Caco-2 (cell line): Measurements from ENCODE around the gene EFCAB5. TPM values are rescaled to one million over a fixed set of nuclear protein-coding genes. Genes with fewer than 3 reads are reported as not detected.

ENCODE experiments used
- BruUV-seq: library from RNA; stranded (reverse); fragments of 400-500 nt; replicated peaks from 2 replicates; lab custom pipeline; 2021; lab: Mats Ljungman, UMichigan
- CTCF ChIA-PET: fragments of 300-600 bp; sonication (Branson Sonifier 250); formaldehyde crosslinking; loops from one replicate; lab custom pipeline; 2022; ENCODE audit warnings: antibody characterized with exemption; lab: Charles Lee
- POLR2A ChIA-PET: fragments of 300-600 bp; sonication (Branson Sonifier 250); formaldehyde crosslinking; loops from one replicate; lab custom pipeline; 2022; ENCODE audit warnings: antibody characterized with exemption; lab: Charles Lee
- DNase-seq, 2 experiments: peaks; one replicate each; pipeline versions ENCODE4 v3.0.0 to v3.0.0-alpha.2; 2020 to 2022
- H3K27me3 ChIP-seq: replicated peaks from 2 replicates; pipeline ENCODE4 v1.6.0; 2011; ENCODE audit warnings: low read length; ENCODE audit not compliant: control insufficient read depth, insufficient read depth
- H3K36me3 ChIP-seq: 2 replicates; pipeline ENCODE4 v1.5.1; 2011; ENCODE audit warnings: low read length; ENCODE audit not compliant: control insufficient read depth, insufficient read depth
- H3K4me1 ChIP-seq: fragments of 250-450 bp; sonication (Bioruptor Pico); 2 replicates; pipeline ENCODE4 v1.5.1; 2020; ENCODE audit warnings: mild to moderate bottlenecking
- H3K4me3 ChIP-seq: 2 replicates; pipeline ENCODE4 v1.5.1; 2011; ENCODE audit warnings: low read depth, mild to moderate bottlenecking, control low read depth, low read length
- H3K9me3 ChIP-seq: fragments of 250-450 bp; sonication (Bioruptor Pico); 2 replicates; pipeline ENCODE4 v1.5.1; 2020; ENCODE audit warnings: mild to moderate bottlenecking, moderate library complexity
- H3K27ac Mint-ChIP-seq: one replicate; pipeline ENCODE4 v1.8.0; 2022; ENCODE audit warnings: mixed read lengths; ENCODE audit not compliant: unreplicated experiment
- H3K27me3 Mint-ChIP-seq: one replicate; pipeline ENCODE4 v1.8.0; 2022; ENCODE audit warnings: mixed read lengths; ENCODE audit not compliant: insufficient read depth, unreplicated experiment
- H3K36me3 Mint-ChIP-seq: one replicate; pipeline ENCODE4 v1.8.0; 2022; ENCODE audit warnings: mild to moderate bottlenecking, mixed read lengths; ENCODE audit not compliant: insufficient read depth, unreplicated experiment
- H3K4me1 Mint-ChIP-seq: one replicate; pipeline ENCODE4 v1.8.0; 2022; ENCODE audit warnings: low read depth, mixed read lengths; ENCODE audit not compliant: unreplicated experiment
- H3K4me3 Mint-ChIP-seq: one replicate; pipeline ENCODE4 v1.8.0; 2022; ENCODE audit warnings: mild to moderate bottlenecking, moderate library complexity, mixed read lengths; ENCODE audit not compliant: unreplicated experiment
- H3K9me3 Mint-ChIP-seq: one replicate; pipeline ENCODE4 v1.8.0; 2022; ENCODE audit warnings: mixed read lengths; ENCODE audit not compliant: unreplicated experiment
- intact Hi-C: fragments of 100-400 bp; cut with micrococcal nuclease; formaldehyde crosslinking; loops from one replicate; pipeline ENCODE4 v1.10.0; 2022; ENCODE audit not compliant: unreplicated experiment
- microRNA-seq: library from miRNA; unstranded; fragments of <30 nt; microRNA quantifications from one replicate; pipeline ENCODE4 v1.2.0, GENCODE V29; 2022
- total RNA-seq: library from RNA; stranded (reverse); gene quantifications from 2 replicates; pipeline ENCODE4 v1.2.3, GENCODE V29; 2022
- TF ChIP-seq, protein P1 (sequence below), 2 experiments: fragments of 200-600 bp in 1 of 2; IDR thresholded peaks; 1 replicate in 1 of 2; 2 replicates in 1 of 2; pipeline versions ENCODE4 v1.5.1 to v1.8.0; 2011 to 2022; ENCODE audit warnings: antibody characterized with exemption in 1 of 2, control low read depth in 1 of 2, inconsistent platforms in 1 of 2, low read depth in 1 of 2, low read length in 1 of 2, mild to moderate bottlenecking in 1 of 2, moderate library complexity in 1 of 2; ENCODE audit not compliant: insufficient read depth in 1 of 2, severe bottlenecking in 1 of 2, unreplicated experiment in 1 of 2

The EFCAB5 gene
- total RNA-seq, 1 experiment from 2014 or later: 0.43 TPM

GRCh38 chr17:30151471-30151870 lies 210.0 kb downstream of the EFCAB5 start:
- no peak for DNase-seq
- no peaks in the 10 kb centered on the region for H3K4me1 Mint-ChIP-seq
- no TSS peak for BruUV-seq
- POLR2A ChIA-PET: no interaction called here
- TF ChIP-seq, protein P1, sequence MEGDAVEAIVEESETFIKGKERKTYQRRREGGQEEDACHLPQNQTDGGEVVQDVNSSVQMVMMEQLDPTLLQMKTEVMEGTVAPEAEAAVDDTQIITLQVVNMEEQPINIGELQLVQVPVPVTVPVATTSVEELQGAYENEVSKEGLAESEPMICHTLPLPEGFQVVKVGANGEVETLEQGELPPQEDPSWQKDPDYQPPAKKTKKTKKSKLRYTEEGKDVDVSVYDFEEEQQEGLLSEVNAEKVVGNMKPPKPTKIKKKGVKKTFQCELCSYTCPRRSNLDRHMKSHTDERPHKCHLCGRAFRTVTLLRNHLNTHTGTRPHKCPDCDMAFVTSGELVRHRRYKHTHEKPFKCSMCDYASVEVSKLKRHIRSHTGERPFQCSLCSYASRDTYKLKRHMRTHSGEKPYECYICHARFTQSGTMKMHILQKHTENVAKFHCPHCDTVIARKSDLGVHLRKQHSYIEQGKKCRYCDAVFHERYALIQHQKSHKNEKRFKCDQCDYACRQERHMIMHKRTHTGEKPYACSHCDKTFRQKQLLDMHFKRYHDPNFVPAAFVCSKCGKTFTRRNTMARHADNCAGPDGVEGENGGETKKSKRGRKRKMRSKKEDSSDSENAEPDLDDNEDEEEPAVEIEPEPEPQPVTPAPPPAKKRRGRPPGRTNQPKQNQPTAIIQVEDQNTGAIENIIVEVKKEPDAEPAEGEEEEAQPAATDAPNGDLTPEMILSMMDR (IDR thresholded peaks at IDR 0.05; ENCODE audit: insufficient read depth in 1 of 2, low read depth in 1 of 2, low read length in 1 of 2, severe bottlenecking in 1 of 2, unreplicated experiment in 1 of 2): no peak
- Histone ChIP-seq H3K9me3 (no peaks in the 10 kb centered on the region), H3K36me3 (no peaks in the 10 kb centered on the region), H3K4me3 (no peak overlapping the region), H3K4me1 (no peaks in the 10 kb centered on the region), H3K27me3 (no peaks in the 10 kb centered on the region)
- intact Hi-C loops: no loop called here
- H3K36me3 Mint-ChIP-seq: peaks cover 20% of the 10 kb centered on the region
- CTCF ChIA-PET: interaction anchor here (0.6 to 1.0 kb wide), 4 partner anchors 18 to 897 kb away, joined by 3 to 10 read pairs (median 4); no protein-coding TSS in a partner anchor
- no peaks in the 10 kb centered on the region for H3K27me3 Mint-ChIP-seq
- H3K9me3 Mint-ChIP-seq: no peaks in the 10 kb centered on the region
- no peak overlapping the region for H3K27ac Mint-ChIP-seq
- H3K4me3 Mint-ChIP-seq: no peak overlapping the region

- Histone ChIP-seq H3K36me3 (no peaks in the 10 kb centered on the region), H3K4me1 (no peaks in the 10 kb centered on the region), H3K4me3 (no peak overlapping the region), H3K27me3 (no peaks in the 10 kb centered on the region), H3K9me3 (peaks cover under 1% of the 10 kb centered on the region; the same call in 1 of the 2 replicates)
- TF ChIP-seq, protein P1 (IDR thresholded peaks at IDR 0.05; ENCODE audit: insufficient read depth in 1 of 2, low read depth in 1 of 2, low read length in 1 of 2, severe bottlenecking in 1 of 2, unreplicated experiment in 1 of 2): no peak
- Mint-ChIP-seq H3K9me3 (peaks cover 12% of the 10 kb centered on the region), H3K27ac (no peak overlapping the region), H3K4me1 (no peaks in the 10 kb centered on the region), H3K27me3 (no peaks in the 10 kb centered on the region), H3K4me3 (no peak overlapping the region), H3K36me3 (peaks cover 31% of the 10 kb centered on the region)
- CTCF ChIA-PET: no interaction called here
- POLR2A ChIA-PET: interaction anchor here (0.6 kb wide), 1 partner anchor 191 kb away, joined by 3 read pairs; no protein-coding TSS in a partner anchor
- intact Hi-C loops: no loop called here
- no peak for DNase-seq
- no TSS peak for BruUV-seq
These were observed 212.0 kb downstream of the EFCAB5 start for GRCh38 chr17:30153463-30153862.

DNA sequence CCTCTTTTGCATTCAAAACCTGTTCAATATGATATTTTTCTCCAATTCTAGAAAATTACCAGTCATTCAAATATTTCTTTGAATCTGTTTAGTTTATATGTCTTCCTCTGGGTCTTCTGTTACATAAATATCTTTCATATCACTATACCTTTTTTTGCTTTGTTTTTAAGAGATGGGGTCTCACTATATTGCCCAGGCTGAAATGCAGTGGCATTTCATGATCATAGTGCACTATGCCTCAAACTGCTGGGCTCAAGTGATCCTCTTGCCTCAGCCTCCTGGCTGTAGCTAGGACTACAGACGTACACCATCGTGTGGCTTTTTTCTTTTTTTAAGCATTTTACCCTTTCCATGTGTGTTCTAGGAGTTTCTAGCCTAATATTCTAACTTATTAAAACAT lies 214.0 kb downstream of the EFCAB5 start:
- Histone ChIP-seq H3K4me3 (no peak overlapping the region), H3K4me1 (no peaks in the 10 kb centered on the region), H3K36me3 (no peaks in the 10 kb centered on the region), H3K27me3 (no peaks in the 10 kb centered on the region), H3K9me3 (peaks cover 8% of the 10 kb centered on the region)
- Mint-ChIP-seq H3K4me1 (no peaks in the 10 kb centered on the region), H3K27ac (no peak overlapping the region), H3K9me3 (peaks cover 23% of the 10 kb centered on the region), H3K4me3 (no peak overlapping the region), H3K36me3 (peaks cover 47% of the 10 kb centered on the region), H3K27me3 (no peaks in the 10 kb centered on the region)
- ChIA-PET CTCF (no interaction called here), POLR2A (no interaction called here)
- no TSS peak for BruUV-seq
- intact Hi-C loops: no loop called here
- TF ChIP-seq, protein P1 (IDR thresholded peaks at IDR 0.05; ENCODE audit: insufficient read depth in 1 of 2, low read depth in 1 of 2, low read length in 1 of 2, severe bottlenecking in 1 of 2, unreplicated experiment in 1 of 2): no peak
- no peak for DNase-seq

Small RNA genes within 50 kb of the gene (microRNA-seq; reads per million reads assigned to microRNA genes)
- not detected for gene MIR423

Other genes with a start within 250 kb of the EFCAB5 start
- 42.4 and 48.2 TPM in 2 replicates for gene SSH2, start 11.4 kb upstream of the EFCAB5 start, total RNA-seq
- gene NSRP1, start 175.2 kb downstream of the EFCAB5 start, total RNA-seq: 25.4 and 28.0 TPM in 2 replicates